Heart left ventricle (tissue), 16 donors: ENCODE measurements around the gene PRADC1. TPM values are rescaled to one million over a fixed set of nuclear protein-coding genes. Genes with fewer than 3 reads are reported as not detected.

Source experiments
- ATAC-seq, 4 donors: fragments of 200-7000 bp; cut with Tn5 transposase; one replicate each; pipeline ENCODE4 v1.9.1; 2020 to 2022; ENCODE audit warnings: moderate library complexity in 4 of 4, mild to moderate bottlenecking in 3 of 4, moderate number of reproducible peaks in 1 of 4
- DNase-seq, 5 donors: peaks; one replicate each; pipeline ENCODE4 v3.0.0-alpha.2; 2020
- H3K27ac ChIP-seq, 12 donors: fragments of 200-600 bp; sonication (generic) in 4 of 12; one replicate each; pipeline versions ENCODE4 v1.5.0 to v1.8.0; 2016 to 2022; ENCODE audit warnings: mild to moderate bottlenecking in 2 of 12
- H3K27me3 ChIP-seq, 9 donors: fragments of 200-600 bp; sonication (generic) in 2 of 9; one replicate each; pipeline versions ENCODE4 v1.5.1 to v1.8.0; 2016 to 2022; ENCODE audit warnings: mild to moderate bottlenecking in 3 of 9
- H3K36me3 ChIP-seq, 9 donors: fragments of 200-600 bp; sonication (generic) in 2 of 9; one replicate each; pipeline versions ENCODE4 v1.5.0 to v1.8.0; 2018 to 2022; ENCODE audit warnings: mild to moderate bottlenecking in 2 of 9
- H3K4me1 ChIP-seq, 12 donors: fragments of 200-600 bp; sonication (generic) in 4 of 12; one replicate each; pipeline versions ENCODE4 v1.5.0 to v1.8.0; 2016 to 2022; ENCODE audit warnings: mild to moderate bottlenecking in 3 of 12
- H3K4me3 ChIP-seq, 12 donors: fragments of 200-600 bp; sonication (generic) in 4 of 12; one replicate each; pipeline versions ENCODE4 v1.5.0 to v1.8.0; 2017 to 2022; ENCODE audit warnings: mild to moderate bottlenecking in 9 of 12, moderate library complexity in 4 of 12
- H3K9me3 ChIP-seq, 12 donors: fragments of 200-600 bp; sonication (generic) in 4 of 12; one replicate each; pipeline versions ENCODE4 v1.5.0 to v1.8.0; 2016 to 2022; ENCODE audit warnings: mild to moderate bottlenecking in 1 of 12
- CTCF ChIP-seq, 12 donors: fragments of 200-600 bp; sonication (generic) in 4 of 12; IDR thresholded peaks; one replicate each; pipeline versions ENCODE4 v1.5.0 to v1.8.0; 2018 to 2022; ENCODE audit warnings: antibody characterized with exemption in 12 of 12, mild to moderate bottlenecking in 5 of 12
- POLR2A ChIP-seq, 2 donors: fragments of 450-650 bp; IDR thresholded peaks; one replicate each; pipeline ENCODE4 v1.6.1; 2017; ENCODE audit warnings: antibody characterized with exemption in 2 of 2, mild to moderate bottlenecking in 2 of 2, moderate library complexity in 2 of 2
- WGBS, 4 donors: extraction: QIAGEN DNeasy Blood & Tissue Kit in 2 of 4; methylation state at CpG; one replicate each; pipeline versions ENCODE4 v1.1.5 to v1.1.7; 2013 to 2018; 5-methylcytosine and 5-hydroxymethylcytosine counted together
- intact Hi-C, 10 donors: fragments of 100-400 bp; cut with DNase I; formaldehyde crosslinking; loops; one replicate each; pipeline versions ENCODE4 v1.11.1 to v1.14.2; 2022
- polyA plus RNA-seq, 2 donors: library from polyadenylated mRNA; stranded (reverse); fragments of 200-250 nt; gene quantifications; one replicate each; pipeline ENCODE4 v1.2.3, GENCODE V29; 2013
- total RNA-seq, 9 donors: library from RNA; depleted of rRNA in 2 of 9; stranded (reverse); fragments of >200 nt in 2 of 9; fragmentation: NEBNext Ultra II Directional in 3 of 9; extraction: Animal tissue kit (Norgen Biotek cat#: 25700) in 3 of 9; gene quantifications; one replicate each; pipeline versions ENCODE4 v1.1.0 to v1.2.4, GENCODE V29; 2016 to 2023
- donor health status: ischemic (EF 13 %, LVEDD 7.1; RV severe dilation, severe dysfunction).
- donor health status: healthy with polysubstance abuse.
- donor health status: DM: no; HTN: yes; CAD: no.
- donor health status: DM: no; HTN: no; CAD: no.
- donor health status: ischemic (EF 25% LVEDD 6.9; RV normal size, moderate dysfunction).
- donor health status: ischemic (EF 25% LVEDD 5.7; RV mildly dilated, moderate dysfunction).
- donor health status: healthy.
- donor health status: DM: yes; HTN: yes; CAD: no.
- donor health status: ischemic (EF 35%, LVEDD 5.7; RV mildly dilated, moderate dysfunction).
- donor health status: nonischemic (EF 11% LVEDD 7.7; RV severe dilation, severe dysfunction).
- donor health status: DM: yes; HTN: yes; CAD: no.
- donor health status: PGD.
- donor health status: ischemic (EF 29% LVEDD 5.4; RV normal size, mild dysfunction).
- donor health status: nonischemic (EF 23%, LVEDD 6.1; RV moderate dilation, normal function).

The PRADC1 gene
- total and polyA plus RNA-seq, 11 donors, result 57.2 to 155 (median 86.4) TPM

DNA sequence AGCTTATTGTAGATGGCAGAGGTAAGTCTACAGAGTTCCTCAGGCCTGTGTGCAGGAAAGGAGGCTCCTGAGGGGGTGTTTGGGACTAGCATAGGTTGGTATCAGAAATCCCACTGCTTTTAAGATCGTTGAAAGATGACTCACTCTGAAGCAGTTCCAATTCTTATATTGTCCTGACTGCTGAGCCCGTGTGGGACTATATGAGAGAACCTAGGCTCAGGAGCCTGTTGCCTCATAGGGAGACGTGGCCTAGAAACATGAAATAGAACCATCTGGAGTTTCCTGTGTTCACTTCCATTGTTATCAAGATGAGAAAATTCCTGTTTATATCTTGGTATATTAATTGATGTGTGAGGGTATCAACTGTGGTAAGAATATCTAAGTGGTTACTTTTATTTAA is 6.7 kb upstream of the PRADC1 start:
- no peaks in the 10 kb centered on the region for H3K9me3 ChIP-seq
- 31 to 55% (median 41%) methylated on average over 3 of the region's 3 CpGs for WGBS, 4 donors
- DNase-seq, result no peak
- H3K36me3 ChIP-seq, result peaks cover 0 to 75% (median 59%) of the 10 kb centered on the region in 9 donors
- intact Hi-C loops, result loop anchor here in 1 of 10 donors (10.0 kb wide), 1 partner anchor 145 kb away; the partner anchor contains the start of gene ALMS1
- ATAC-seq, result no peak
- no peaks in the 10 kb centered on the region for H3K27me3 ChIP-seq
- H3K4me1 ChIP-seq, result peaks cover 0 to 60% (median 35%) of the 10 kb centered on the region in 12 donors
- no peak overlapping the region for H3K4me3 ChIP-seq
- TF ChIP-seq POLR2A (IDR thresholded peaks at IDR 0.05), result no peak
- no peak overlapping the region for H3K27ac ChIP-seq

DNA sequence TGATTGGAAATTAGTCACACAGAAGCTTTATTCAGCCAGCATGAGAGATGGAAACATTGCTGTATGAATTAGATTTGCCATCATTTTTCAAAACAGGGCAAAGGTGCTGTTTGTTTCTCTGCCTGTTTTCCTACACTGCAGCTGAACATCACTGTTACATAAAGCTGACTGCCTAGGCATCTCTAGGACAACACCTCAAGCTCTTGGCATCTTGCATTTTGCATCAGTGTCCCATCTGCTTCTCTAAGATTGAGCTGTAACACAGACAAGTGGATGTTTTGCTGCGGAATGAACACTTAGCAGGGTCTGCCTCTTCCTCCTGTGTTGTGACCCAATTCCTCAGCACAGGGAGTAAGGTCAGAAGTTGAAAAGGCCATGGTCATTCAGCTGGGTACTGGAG is 5.9 kb upstream of the PRADC1 start:
- TF ChIP-seq CTCF (IDR thresholded peaks at IDR 0.05) (no peak), POLR2A (IDR thresholded peaks at IDR 0.05) (no peak)
- Histone ChIP-seq H3K9me3 (no peaks in the 10 kb centered on the region), H3K27ac (no peak overlapping the region), H3K36me3 (peaks cover 0 to 67% (median 51%) of the 10 kb centered on the region in 9 donors), H3K4me1 (peaks cover 0 to 56% (median 36%) of the 10 kb centered on the region in 12 donors), H3K4me3 (no peak overlapping the region), H3K27me3 (no peaks in the 10 kb centered on the region)
- intact Hi-C loops, result no loop called here
- WGBS, 4 donors, result 82 to 91% (median 84%) methylated on average over 1 of the region's 1 CpG
- DNase-seq, result no peak
- no peak for ATAC-seq

GRCh38 chr2:73238149-73238548 is 5.1 kb upstream of the PRADC1 start:
- intact Hi-C loops, result no loop called here
- TF ChIP-seq CTCF (IDR thresholded peaks at IDR 0.05), result no peak
- TF ChIP-seq POLR2A (IDR thresholded peaks at IDR 0.05), result no peak

GRCh38 chr2:73237168-73237567 is 4.1 kb upstream of the PRADC1 start:
- H3K4me3 ChIP-seq, result no peak overlapping the region
- H3K27me3 ChIP-seq, result no peaks in the 10 kb centered on the region
- WGBS, 4 donors, result 53 to 87% (median 61%) methylated on average over 1 of the region's 1 CpG
- DNase-seq, result no peak
- ATAC-seq, result no peak
- peaks cover 0 to 59% (median 37%) of the 10 kb centered on the region in 12 donors for H3K4me1 ChIP-seq
- H3K27ac ChIP-seq, result no peak overlapping the region
- TF ChIP-seq CTCF (IDR thresholded peaks at IDR 0.05) (no peak), POLR2A (IDR thresholded peaks at IDR 0.05) (no peak)
- intact Hi-C loops, result no loop called here
- H3K9me3 ChIP-seq, result no peaks in the 10 kb centered on the region
- peaks cover 0 to 49% (median 33%) of the 10 kb centered on the region in 9 donors for H3K36me3 ChIP-seq

More at GRCh38 chr2:73238149-73238548, 5.1 kb upstream of the PRADC1 start:
- WGBS, 4 donors, result 59 to 71% (median 63%) methylated on average over 3 of the region's 3 CpGs
- Histone ChIP-seq H3K27me3 (no peaks in the 10 kb centered on the region), H3K4me3 (no peak overlapping the region), H3K4me1 (peaks cover 0 to 54% (median 34%) of the 10 kb centered on the region in 12 donors), H3K9me3 (no peaks in the 10 kb centered on the region), H3K36me3 (peaks cover 0 to 59% (median 43%) of the 10 kb centered on the region in 9 donors), H3K27ac (no peak overlapping the region)
- ATAC-seq (no peak), DNase-seq (no peak)
